Neural crest cell (in vitro differentiated cells): ENCODE data around the gene ZNF18. TPM values are rescaled to one million over a fixed set of nuclear protein-coding genes. Genes with fewer than 3 reads are reported as not detected.
"Not testable (repeated sequence)": the region's sequence is repeated elsewhere in the genome, so short reads cannot be mapped to it uniquely, and the experiment has no call there.

Experiments
- DNase-seq: peaks from one replicate; pipeline ENCODE4 v3.0.0; 2021; ENCODE audit warnings: low read depth, mixed read lengths, low spot score
- H3K27ac Mint-ChIP-seq: one replicate; pipeline ENCODE4 v1.8.0; 2021; ENCODE audit warnings: mild to moderate bottlenecking, mixed read lengths; ENCODE audit not compliant: unreplicated experiment
- H3K27me3 Mint-ChIP-seq: 2 replicates; pipeline ENCODE4 v1.8.0; 2021; ENCODE audit warnings: low read depth, mild to moderate bottlenecking, mixed read lengths
- H3K36me3 Mint-ChIP-seq: 2 replicates; pipeline ENCODE4 v1.8.0; 2021; ENCODE audit warnings: low read depth, mild to moderate bottlenecking, mixed read lengths
- H3K4me1 Mint-ChIP-seq: 2 replicates; pipeline ENCODE4 v1.8.0; 2021; ENCODE audit warnings: mixed read lengths
- H3K4me3 Mint-ChIP-seq: one replicate; pipeline ENCODE4 v1.8.0; 2021; ENCODE audit warnings: mild to moderate bottlenecking, mixed read lengths
- H3K9me3 Mint-ChIP-seq: 2 replicates; pipeline ENCODE4 v1.8.0; 2021; ENCODE audit warnings: mixed read lengths
- CTCF ChIP-seq: fragments of 200-600 bp; sonication (generic); conservative IDR thresholded peaks from 2 replicates; pipeline ENCODE4 v1.5.0; 2021; ENCODE audit warnings: antibody characterized with exemption, mild to moderate bottlenecking
- total RNA-seq: library from RNA; stranded (reverse); gene quantifications from 2 replicates; pipeline ENCODE4 v1.2.1, GENCODE V29; 2021

Gene ZNF18
- total RNA-seq, 1 donor from 2014 or later, result 7.5 TPM

GRCh38 chr17:11954936-11955335 lies 42.3 kb downstream of the ZNF18 start:
- TF ChIP-seq CTCF, result no peak
- H3K27ac Mint-ChIP-seq, result no peak overlapping the region
- H3K27me3 Mint-ChIP-seq, result no peaks in the 10 kb centered on the region
- H3K9me3 Mint-ChIP-seq, result peaks cover 8% of the 10 kb centered on the region
- H3K36me3 Mint-ChIP-seq, result peaks cover 39% of the 10 kb centered on the region
- DNase-seq, result no peak
- H3K4me3 Mint-ChIP-seq, result no peak overlapping the region
- no peaks in the 10 kb centered on the region for H3K4me1 Mint-ChIP-seq

GRCh38 chr17:11953924-11954323 lies 43.4 kb downstream of the ZNF18 start:
- no peak for DNase-seq
- no peak overlapping the region for H3K27ac Mint-ChIP-seq
- H3K4me1 Mint-ChIP-seq, result peaks cover 3% of the 10 kb centered on the region
- peaks cover 8% of the 10 kb centered on the region for H3K9me3 Mint-ChIP-seq
- H3K36me3 Mint-ChIP-seq, result peaks cover 37% of the 10 kb centered on the region
- H3K27me3 Mint-ChIP-seq, result no peaks in the 10 kb centered on the region
- H3K4me3 Mint-ChIP-seq, result no peak overlapping the region
- no peak for TF ChIP-seq CTCF

- Mint-ChIP-seq H3K27me3 (no peaks in the 10 kb centered on the region), H3K9me3 (peaks cover 8% of the 10 kb centered on the region), H3K4me3 (no peak overlapping the region), H3K27ac (no peak overlapping the region), H3K36me3 (peaks cover 30% of the 10 kb centered on the region), H3K4me1 (peaks cover 7% of the 10 kb centered on the region)
- no peak for TF ChIP-seq CTCF
- DNase-seq, result no peak
Measured at GRCh38 chr17:11952610-11953009, 44.7 kb downstream of the ZNF18 start.

GRCh38 chr17:11950771-11951519 lies 46.3 kb downstream of the ZNF18 start:
- H3K27me3 Mint-ChIP-seq, result no peaks in the 10 kb centered on the region
- H3K4me1 Mint-ChIP-seq, result peaks cover 7% of the 10 kb centered on the region
- H3K9me3 Mint-ChIP-seq, result peaks cover 8% of the 10 kb centered on the region
- DNase-seq, result no peak
- H3K27ac Mint-ChIP-seq, result no peak overlapping the region
- H3K36me3 Mint-ChIP-seq, result peaks cover 25% of the 10 kb centered on the region
- TF ChIP-seq CTCF, result no peak
- H3K4me3 Mint-ChIP-seq, result no peak overlapping the region

GRCh38 chr17:11949571-11949970 lies 47.7 kb downstream of the ZNF18 start:
- not testable (repeated sequence) for H3K27me3 Mint-ChIP-seq, DNase-seq, H3K9me3 Mint-ChIP-seq, H3K4me3 Mint-ChIP-seq, H3K4me1 Mint-ChIP-seq, H3K27ac Mint-ChIP-seq
- peaks cover 20% of the 10 kb centered on the region for H3K36me3 Mint-ChIP-seq

GRCh38 chr17:11948789-11949188 lies 48.5 kb downstream of the ZNF18 start:
- no peak overlapping the region for H3K4me3 Mint-ChIP-seq
- H3K4me1 Mint-ChIP-seq, result peaks cover 7% of the 10 kb centered on the region
- H3K36me3 Mint-ChIP-seq, result peaks cover 16% of the 10 kb centered on the region
- TF ChIP-seq CTCF, result no peak
- no peak overlapping the region for H3K27ac Mint-ChIP-seq
- no peaks in the 10 kb centered on the region for H3K27me3 Mint-ChIP-seq
- no peaks in the 10 kb centered on the region for H3K9me3 Mint-ChIP-seq
- no peak for DNase-seq
